Measurements from ENCODE around the gene BRMS1. TPM values are rescaled to one million over a fixed set of nuclear protein-coding genes. Genes with fewer than 3 reads are reported as not detected.

The BRMS1 gene
- total and polyA plus RNA-seq, 10 of the 15 experiments (the other 5 are each of a cell fraction or from before 2014, with no cell fraction given): 2.1 to 85.3 (median 48.5) TPM

DNA sequence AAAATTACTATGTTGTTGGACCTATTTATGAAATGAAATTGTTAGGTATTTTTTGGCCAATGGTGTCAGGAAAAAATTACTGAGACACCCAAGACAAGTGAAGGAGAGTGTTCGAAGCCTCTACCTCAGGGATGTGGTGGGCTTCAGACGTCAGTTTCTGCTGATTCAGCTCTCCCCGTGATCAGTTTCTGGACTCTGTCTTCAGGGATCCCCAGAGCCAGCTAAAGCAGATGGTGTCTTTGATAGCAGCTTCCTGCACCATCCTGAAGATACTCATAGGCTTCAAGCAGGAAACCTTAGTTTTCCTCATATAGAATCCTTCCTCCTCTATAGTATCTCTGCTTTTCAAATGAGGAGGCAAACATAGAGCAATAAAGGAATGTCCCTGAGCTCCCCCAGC, 35.4 kb downstream of the BRMS1 start:
- no peak for DNase-seq (ENCODE audit: low read depth, low spot score)
- WGBS (ENCODE audit: insufficient coverage, insufficient replicate concordance, low lambda C conversion rate, missing lambda C conversion rate): 29% methylated on average over 3 of the region's 3 CpGs
- FAIRE-seq: no peak
- Histone ChIP-seq H3K27me3 (replicated peaks in 1 of 2; ENCODE audit: control insufficient read depth in 2 of 2, insufficient read depth in 2 of 2, low read length in 1 of 2) (no peaks in the 10 kb centered on the region; a peak in 1 of 4 replicates), H3K4me2 (ENCODE audit: control insufficient read depth, insufficient read depth) (no peak overlapping the region), H3K4me3 (no peak overlapping the region), H3K9ac (ENCODE audit: control insufficient read depth, insufficient read depth, low read length) (no peak overlapping the region), H3K36me3 (ENCODE audit: control insufficient read depth in 2 of 2, insufficient read depth in 2 of 2, low read length in 1 of 2) (no peaks in the 10 kb centered on the region), H2AFZ (ENCODE audit: control insufficient read depth, low read depth, low read length) (no peak overlapping the region), H4K20me1 (ENCODE audit: control insufficient read depth, insufficient read depth) (no peaks in the 10 kb centered on the region), H3K9me3 (replicated peaks; ENCODE audit: control insufficient read depth, insufficient read depth, low read length) (no peaks in the 10 kb centered on the region), H3K79me2 (ENCODE audit: control insufficient read depth, insufficient read depth, low read length) (no peaks in the 10 kb centered on the region), H3K4me1 (ENCODE audit: control insufficient read depth, insufficient read depth, low read length) (no peaks in the 10 kb centered on the region; the same call in 1 of the 2 replicates), H3K27ac (ENCODE audit: control insufficient read depth, insufficient read depth) (no peak overlapping the region)
- no peak for TF ChIP-seq ZNF217 (IDR thresholded peaks at IDR 0.05)
- TF ChIP-seq RFX5 (IDR thresholded peaks at IDR 0.05; ENCODE audit: low read depth, low read length): no peak
- TF ChIP-seq NR2C1 (IDR thresholded peaks at IDR 0.05): no peak
- no peak for TF ChIP-seq BRCA1 (IDR thresholded peaks at IDR 0.05; ENCODE audit: low read depth, low read length)
- no peak for TF ChIP-seq SPI1 (IDR thresholded peaks at IDR 0.05; ENCODE audit: borderline replicate concordance, insufficient read depth, low read depth, low read length)
- TF ChIP-seq RUNX3 (IDR thresholded peaks at IDR 0.05; ENCODE audit: low read length): no peak
- no peak for TF ChIP-seq ZNF592 (IDR thresholded peaks at IDR 0.05)
- TF ChIP-seq, protein P1, sequence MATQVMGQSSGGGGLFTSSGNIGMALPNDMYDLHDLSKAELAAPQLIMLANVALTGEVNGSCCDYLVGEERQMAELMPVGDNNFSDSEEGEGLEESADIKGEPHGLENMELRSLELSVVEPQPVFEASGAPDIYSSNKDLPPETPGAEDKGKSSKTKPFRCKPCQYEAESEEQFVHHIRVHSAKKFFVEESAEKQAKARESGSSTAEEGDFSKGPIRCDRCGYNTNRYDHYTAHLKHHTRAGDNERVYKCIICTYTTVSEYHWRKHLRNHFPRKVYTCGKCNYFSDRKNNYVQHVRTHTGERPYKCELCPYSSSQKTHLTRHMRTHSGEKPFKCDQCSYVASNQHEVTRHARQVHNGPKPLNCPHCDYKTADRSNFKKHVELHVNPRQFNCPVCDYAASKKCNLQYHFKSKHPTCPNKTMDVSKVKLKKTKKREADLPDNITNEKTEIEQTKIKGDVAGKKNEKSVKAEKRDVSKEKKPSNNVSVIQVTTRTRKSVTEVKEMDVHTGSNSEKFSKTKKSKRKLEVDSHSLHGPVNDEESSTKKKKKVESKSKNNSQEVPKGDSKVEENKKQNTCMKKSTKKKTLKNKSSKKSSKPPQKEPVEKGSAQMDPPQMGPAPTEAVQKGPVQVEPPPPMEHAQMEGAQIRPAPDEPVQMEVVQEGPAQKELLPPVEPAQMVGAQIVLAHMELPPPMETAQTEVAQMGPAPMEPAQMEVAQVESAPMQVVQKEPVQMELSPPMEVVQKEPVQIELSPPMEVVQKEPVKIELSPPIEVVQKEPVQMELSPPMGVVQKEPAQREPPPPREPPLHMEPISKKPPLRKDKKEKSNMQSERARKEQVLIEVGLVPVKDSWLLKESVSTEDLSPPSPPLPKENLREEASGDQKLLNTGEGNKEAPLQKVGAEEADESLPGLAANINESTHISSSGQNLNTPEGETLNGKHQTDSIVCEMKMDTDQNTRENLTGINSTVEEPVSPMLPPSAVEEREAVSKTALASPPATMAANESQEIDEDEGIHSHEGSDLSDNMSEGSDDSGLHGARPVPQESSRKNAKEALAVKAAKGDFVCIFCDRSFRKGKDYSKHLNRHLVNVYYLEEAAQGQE (IDR thresholded peaks at IDR 0.05; ENCODE audit: low read depth, low read length): no peak
- SMC1A ChIA-PET (ENCODE audit: uncharacterized antibody, unreplicated experiment): interaction anchor here (1.2 kb wide), 1 partner anchor 41 kb away, joined by 3 read pairs; the partner anchor contains the start of gene RAB1B
- CTCF ChIA-PET: interaction anchor here (1.2 to 6.3 kb wide), 3 partner anchors 22 to 78 kb away, joined by 3 to 166 read pairs (median 96); no protein-coding TSS in a partner anchor
- intact Hi-C loops (cut with micrococcal nuclease; ENCODE audit: unreplicated experiment): no loop called here
- POLR2A ChIA-PET: interaction anchor here (0.8 kb wide), 1 partner anchor 20 kb away, joined by 3 read pairs; the partner anchor contains the start of gene YIF1A
- in situ Hi-C loops (cut with MboI): no loop called here
- ATAC-seq: no peak
- RAD21 ChIA-PET (ENCODE audit: unreplicated experiment): interaction anchor here (1.3 to 1.4 kb wide), 2 partner anchors 20 to 79 kb away, joined by 3 to 5 read pairs; partner anchors contain the start of gene YIF1A
- BruUV-seq (replicated peaks): no TSS peak

Data from GM12878 (cell line).